Measurements from ENCODE around the gene AKAP13.

- no peak for TF ChIP-seq CTCF (IDR thresholded peaks at IDR 0.05)
- no peak for TF ChIP-seq ZFX (IDR thresholded peaks at IDR 0.05; ENCODE audit: borderline replicate concordance)
Observed at GRCh38 chr15:85618228-85618505, 237.8 kb downstream of the AKAP13 start.

Measured in 22Rv1 (cell line).